ENCODE measurements around the gene ADAR. TPM values are rescaled to one million over a fixed set of nuclear protein-coding genes. Genes with fewer than 3 reads are reported as not detected.

Gene ADAR
- total and polyA plus RNA-seq, 2 donors = 59.1 to 72.1 TPM

GRCh38 chr1:154586641-154587040 lies 21.3 kb downstream of the ADAR start:
- 91% methylated on average over 6 of the region's 6 CpGs for WGBS
- Histone ChIP-seq H3K27ac (ENCODE audit: low read depth) (no peak overlapping the region), H3K4me3 (ENCODE audit: low read depth, low read length) (no peak overlapping the region), H3K4me1 (ENCODE audit: insufficient read depth) (no peaks in the 10 kb centered on the region), H3K36me3 (ENCODE audit: insufficient read depth) (peaks cover 20% of the 10 kb centered on the region)
- DNase-seq (ENCODE audit: extremely low spot score) = no peak

GRCh38 chr1:154586231-154586630 lies 21.8 kb downstream of the ADAR start:
- peaks cover 20% of the 10 kb centered on the region for H3K36me3 ChIP-seq (ENCODE audit: insufficient read depth)
- H3K4me3 ChIP-seq (ENCODE audit: low read depth, low read length) = no peak overlapping the region
- no peak for DNase-seq (ENCODE audit: extremely low spot score)
- no peak overlapping the region for H3K27ac ChIP-seq (ENCODE audit: low read depth)
- WGBS = 88% methylated on average over 10 of the region's 10 CpGs
- H3K4me1 ChIP-seq (ENCODE audit: insufficient read depth) = no peaks in the 10 kb centered on the region

GRCh38 chr1:154584267-154584994 lies 23.6 kb downstream of the ADAR start:
- 77% methylated on average over 9 of the region's 9 CpGs for WGBS
- H3K27ac ChIP-seq (ENCODE audit: low read depth) = no peak overlapping the region
- no peaks in the 10 kb centered on the region for H3K4me1 ChIP-seq (ENCODE audit: insufficient read depth)
- no peak overlapping the region for H3K4me3 ChIP-seq (ENCODE audit: low read depth, low read length)
- peaks cover 20% of the 10 kb centered on the region for H3K36me3 ChIP-seq (ENCODE audit: insufficient read depth)
- DNase-seq (ENCODE audit: extremely low spot score) = no peak

GRCh38 chr1:154583773-154584172 lies 24.2 kb downstream of the ADAR start:
- WGBS = 41% methylated on average over 9 of the region's 9 CpGs
- Histone ChIP-seq H3K27ac (ENCODE audit: low read depth) (no peak overlapping the region), H3K4me3 (ENCODE audit: low read depth, low read length) (no peak overlapping the region), H3K4me1 (ENCODE audit: insufficient read depth) (no peaks in the 10 kb centered on the region), H3K36me3 (ENCODE audit: insufficient read depth) (peaks cover 20% of the 10 kb centered on the region)
- DNase-seq (ENCODE audit: extremely low spot score) = no peak

- no peak overlapping the region for H3K4me3 ChIP-seq (ENCODE audit: low read depth, low read length)
- no peak overlapping the region for H3K27ac ChIP-seq (ENCODE audit: low read depth)
- WGBS = 80% methylated on average over 6 of the region's 6 CpGs
- H3K4me1 ChIP-seq (ENCODE audit: insufficient read depth) = no peaks in the 10 kb centered on the region
- peaks cover 15% of the 10 kb centered on the region for H3K36me3 ChIP-seq (ENCODE audit: insufficient read depth)
- no peak for DNase-seq (ENCODE audit: extremely low spot score)
Observed at GRCh38 chr1:154582885-154583284, 25.1 kb downstream of the ADAR start.

- Histone ChIP-seq H3K4me1 (ENCODE audit: insufficient read depth) (no peaks in the 10 kb centered on the region), H3K36me3 (ENCODE audit: insufficient read depth) (peaks cover 12% of the 10 kb centered on the region), H3K27ac (ENCODE audit: low read depth) (no peak overlapping the region), H3K4me3 (ENCODE audit: low read depth, low read length) (no peak overlapping the region)
- WGBS = 76% methylated on average over 3 of the region's 3 CpGs
- DNase-seq (ENCODE audit: extremely low spot score) = no peak
Observed at GRCh38 chr1:154581766-154582165, 26.2 kb downstream of the ADAR start.

GRCh38 chr1:154579374-154579773 lies 28.6 kb downstream of the ADAR start:
- no peak for DNase-seq (ENCODE audit: extremely low spot score)
- Histone ChIP-seq H3K4me1 (ENCODE audit: insufficient read depth) (no peaks in the 10 kb centered on the region), H3K27ac (ENCODE audit: low read depth) (no peak overlapping the region), H3K4me3 (ENCODE audit: low read depth, low read length) (no peak overlapping the region), H3K36me3 (ENCODE audit: insufficient read depth) (peaks cover 5% of the 10 kb centered on the region)
- WGBS = 88% methylated on average over 8 of the region's 8 CpGs

- no peak for DNase-seq (ENCODE audit: extremely low spot score)
- Histone ChIP-seq H3K36me3 (ENCODE audit: insufficient read depth) (peaks cover 3% of the 10 kb centered on the region), H3K27ac (ENCODE audit: low read depth) (no peak overlapping the region), H3K4me3 (ENCODE audit: low read depth, low read length) (no peak overlapping the region), H3K4me1 (ENCODE audit: insufficient read depth) (no peaks in the 10 kb centered on the region)
- 42% methylated on average over 6 of the region's 6 CpGs for WGBS
Observed at GRCh38 chr1:154578058-154578418, 29.9 kb downstream of the ADAR start.

GRCh38 chr1:154577346-154578057 lies 30.5 kb downstream of the ADAR start:
- WGBS = 68% methylated on average over 7 of the region's 7 CpGs
- Histone ChIP-seq H3K4me1 (ENCODE audit: insufficient read depth) (no peaks in the 10 kb centered on the region), H3K36me3 (ENCODE audit: insufficient read depth) (no peaks in the 10 kb centered on the region), H3K27ac (ENCODE audit: low read depth) (no peak overlapping the region), H3K4me3 (ENCODE audit: low read depth, low read length) (no peak overlapping the region)
- DNase-seq (ENCODE audit: extremely low spot score) = no peak

GRCh38 chr1:154575951-154576566 lies 31.9 kb downstream of the ADAR start:
- WGBS = 77% methylated on average over 8 of the region's 8 CpGs
- no peak for DNase-seq (ENCODE audit: extremely low spot score)

GRCh38 chr1:154575147-154575927 lies 32.6 kb downstream of the ADAR start:
- no peaks in the 10 kb centered on the region for H3K4me1 ChIP-seq (ENCODE audit: insufficient read depth)
- no peaks in the 10 kb centered on the region for H3K36me3 ChIP-seq (ENCODE audit: insufficient read depth)
- no peak overlapping the region for H3K4me3 ChIP-seq (ENCODE audit: low read depth, low read length)
- no peak for DNase-seq (ENCODE audit: extremely low spot score)
- 78% methylated on average over 10 of the region's 10 CpGs for WGBS
- no peak overlapping the region for H3K27ac ChIP-seq (ENCODE audit: low read depth)

More at GRCh38 chr1:154575951-154576566, 31.9 kb downstream of the ADAR start:
- Histone ChIP-seq H3K4me1 (ENCODE audit: insufficient read depth) (no peaks in the 10 kb centered on the region), H3K4me3 (ENCODE audit: low read depth, low read length) (no peak overlapping the region), H3K27ac (ENCODE audit: low read depth) (no peak overlapping the region), H3K36me3 (ENCODE audit: insufficient read depth) (no peaks in the 10 kb centered on the region)

- H3K4me3 ChIP-seq (ENCODE audit: low read depth, low read length) = no peak overlapping the region
- 12% methylated on average over 7 of the region's 7 CpGs for WGBS
Observed at GRCh38 chr1:154574716-154575115, 33.3 kb downstream of the ADAR start.

GRCh38 chr1:154573168-154573510 lies 34.8 kb downstream of the ADAR start:
- no peak overlapping the region for H3K27ac ChIP-seq (ENCODE audit: low read depth)
- 85% methylated on average over 3 of the region's 3 CpGs for WGBS
- no peak for DNase-seq (ENCODE audit: extremely low spot score)
- H3K36me3 ChIP-seq (ENCODE audit: insufficient read depth) = no peaks in the 10 kb centered on the region
- H3K4me3 ChIP-seq (ENCODE audit: low read depth, low read length) = no peak overlapping the region
- no peaks in the 10 kb centered on the region for H3K4me1 ChIP-seq (ENCODE audit: insufficient read depth)

More at GRCh38 chr1:154574716-154575115, 33.3 kb downstream of the ADAR start:
- Histone ChIP-seq H3K27ac (ENCODE audit: low read depth) (no peak overlapping the region), H3K4me1 (ENCODE audit: insufficient read depth) (no peaks in the 10 kb centered on the region), H3K36me3 (ENCODE audit: insufficient read depth) (no peaks in the 10 kb centered on the region)
- no peak for DNase-seq (ENCODE audit: extremely low spot score)

Data from urinary bladder (tissue), 4 donors.